ENCODE data around the gene HOXA13. TPM values are rescaled to one million over a fixed set of nuclear protein-coding genes. Genes with fewer than 3 reads are reported as not detected.

The HOXA13 gene
- total and polyA plus RNA-seq, 8 donors, result not detected

- intact Hi-C loops (cut with DNase I), result loop anchor here in 1 of 2 donors (10.0 kb wide), 1 partner anchor 1282 kb away; no protein-coding TSS in a partner anchor
- Histone ChIP-seq H3K9me3 (no peaks in the 10 kb centered on the region), H3K4me1 (peaks cover 4 to 67% of the 10 kb centered on the region in 2 donors), H3K36me3 (no peaks in the 10 kb centered on the region), H3K27ac (no peak overlapping the region), H3K4me3 (peak overlapping the region in 1 of 2 donors; percentile 46), H3K27me3 (peaks cover 89 to 100% of the 10 kb centered on the region in 2 donors)
- no peak for TF ChIP-seq CTCF (IDR thresholded peaks at IDR 0.05)
- DNase-seq (peak in 2 of 4 donors; percentile 31 to 78), ATAC-seq (no peak)
Observed at GRCh38 chr7:27166531-27167505, 33.1 kb downstream of the HOXA13 start.

GRCh38 chr7:27165996-27166530 is 33.8 kb downstream of the HOXA13 start:
- no peaks in the 10 kb centered on the region for H3K36me3 ChIP-seq
- no peaks in the 10 kb centered on the region for H3K9me3 ChIP-seq
- H3K27ac ChIP-seq, result no peak overlapping the region
- H3K4me1 ChIP-seq, result peaks cover 4 to 72% of the 10 kb centered on the region in 2 donors
- peak overlapping the region in 1 of 2 donors; percentile 46 for H3K4me3 ChIP-seq
- ATAC-seq (no peak), DNase-seq (peak in 2 of 4 donors; percentile 31 to 76)
- TF ChIP-seq CTCF (IDR thresholded peaks at IDR 0.05), result no peak
- intact Hi-C loops (cut with DNase I), result loop anchor here in 1 of 2 donors (10.0 kb wide), 1 partner anchor 1281 kb away; no protein-coding TSS in a partner anchor
- H3K27me3 ChIP-seq, result peaks cover 83 to 100% of the 10 kb centered on the region in 2 donors

GRCh38 chr7:27165089-27165995 is 34.5 kb downstream of the HOXA13 start, which contains the start of gene HOXA9:
HOXA9 (minus strand) TSS chr7:27165537; CDS start chr7:27165457, 80 bp downstream.
- Histone ChIP-seq H3K36me3 (no peaks in the 10 kb centered on the region), H3K4me3 (peak within 1 kb of the TSS; percentile 5 to 46), H3K9me3 (no peaks in the 10 kb centered on the region), H3K4me1 (peaks cover 7 to 78% of the 10 kb centered on the region in 2 donors), H3K27me3 (peaks cover 78 to 100% of the 10 kb centered on the region in 2 donors), H3K27ac (peak within 1 kb of the TSS in 1 of 2 donors; percentile 61)
- intact Hi-C loops (cut with DNase I), result loop anchor here in 1 of 2 donors (10.0 kb wide), 1 partner anchor 1281 kb away; no protein-coding TSS in a partner anchor
- peak; percentile 23 for ATAC-seq
- DNase-seq, result peak in 2 of 4 donors; percentile 75 to 88
- TF ChIP-seq CTCF (IDR thresholded peaks at IDR 0.05), result no peak

GRCh38 chr7:27164367-27165088 is 35.4 kb downstream of the HOXA13 start:
- Histone ChIP-seq H3K9me3 (no peaks in the 10 kb centered on the region), H3K27ac (peak overlapping the region in 1 of 2 donors; percentile 61), H3K36me3 (no peaks in the 10 kb centered on the region), H3K4me1 (peaks cover 9 to 75% of the 10 kb centered on the region in 2 donors), H3K4me3 (peak overlapping the region; percentile 5 to 46), H3K27me3 (peaks cover 78 to 100% of the 10 kb centered on the region in 2 donors)
- intact Hi-C loops (cut with DNase I), result loop anchor here in 1 of 2 donors (5.0 to 10.0 kb wide), 2 partner anchors 792 to 1280 kb away; no protein-coding TSS in a partner anchor
- peak in 2 of 4 donors; percentile 36 to 82 for DNase-seq
- no peak for TF ChIP-seq CTCF (IDR thresholded peaks at IDR 0.05)
- ATAC-seq, result no peak

Data from left lung (tissue), 10 donors.